Upper lobe of left lung (tissue), 6 donors: ENCODE data around the gene CATSPER3. TPM values are rescaled to one million over a fixed set of nuclear protein-coding genes. Genes with fewer than 3 reads are reported as not detected.
"Not testable (repeated sequence)": the region's sequence is repeated elsewhere in the genome, so short reads cannot be mapped to it uniquely, and the experiment has no call there.

Experiments
- ATAC-seq, 2 donors: fragments of 200-7000 bp; cut with Tn5 transposase; one replicate each; pipeline ENCODE4 v1.9.1; 2022; ENCODE audit warnings: mild to moderate bottlenecking in 2 of 2, moderate library complexity in 2 of 2; ENCODE audit not compliant: low FRiP score in 2 of 2
- DNase-seq, 2 donors: peaks; one replicate each; pipeline ENCODE4 v3.0.0-alpha.2; 2019 to 2020
- H3K27ac ChIP-seq, 4 donors: fragments of 200-600 bp; sonication (generic); one replicate each; pipeline ENCODE4 v1.5.1; 2016 to 2019
- H3K27me3 ChIP-seq, 4 donors: fragments of 200-600 bp; sonication (generic); one replicate each; pipeline ENCODE4 v1.5.1; 2017 to 2019
- H3K36me3 ChIP-seq, 4 donors: fragments of 200-600 bp; sonication (generic); one replicate each; pipeline ENCODE4 v1.5.1; 2016 to 2019
- H3K4me1 ChIP-seq, 4 donors: fragments of 200-600 bp; sonication (generic); one replicate each; pipeline ENCODE4 v1.5.1; 2018 to 2019
- H3K4me3 ChIP-seq, 4 donors: fragments of 200-600 bp; sonication (generic); one replicate each; pipeline ENCODE4 v1.5.1; 2017 to 2019; ENCODE audit warnings: mild to moderate bottlenecking in 2 of 4, moderate library complexity in 1 of 4
- H3K9me3 ChIP-seq, 4 donors: fragments of 200-600 bp; sonication (generic); one replicate each; pipeline ENCODE4 v1.5.1; 2018 to 2019
- EP300 ChIP-seq, 4 donors: sonication (generic); formaldehyde crosslinking; IDR thresholded peaks; one replicate each; pipeline ENCODE4 v1.5.1; 2017; ENCODE audit warnings: antibody characterized with exemption in 4 of 4, control low read depth in 2 of 4
- POLR2A ChIP-seq, 4 donors: fragments of 450-650 bp; IDR thresholded peaks; one replicate each; pipeline ENCODE4 v1.5.1; 2016 to 2017; ENCODE audit warnings: antibody characterized with exemption in 4 of 4, mild to moderate bottlenecking in 2 of 4
- POLR2AphosphoS5 ChIP-seq, 2 donors: sonication (generic); formaldehyde crosslinking; IDR thresholded peaks; one replicate each; pipeline ENCODE4 v1.5.1; 2017; ENCODE audit warnings: antibody characterized with exemption in 2 of 2
- WGBS, 2 donors: methylation state at CpG; one replicate each; pipeline ENCODE4 v1.1.5; 2017 to 2018; 5-methylcytosine and 5-hydroxymethylcytosine counted together
- total RNA-seq, 6 donors: library from RNA; depleted of rRNA in 4 of 6; stranded (reverse); fragments of >200 nt in 4 of 6; gene quantifications; one replicate each; pipeline versions ENCODE4 v1.1.0 to v1.2.1, GENCODE V29; 2016 to 2021
- TF ChIP-seq, protein P1 (sequence below), 6 experiments: fragments of 450-650 bp in 4 of 6; fragments of 200-600 bp in 2 of 6; sonication (generic) in 2 of 6; IDR thresholded peaks; one replicate each; pipeline ENCODE4 v1.5.1; 2016 to 2019; ENCODE audit warnings: antibody characterized with exemption in 6 of 6
- donor health status: DM: no; HTN: no; CAD: no; lungs with moderate emphysema.
- donor health status: DM: no; HTN: yes; CAD: no; lungs with severe emphysema.

The CATSPER3 gene
- total RNA-seq, 6 donors from 2014 or later, result 0.67 to 1.7 TPM; not detected in 4

DNA sequence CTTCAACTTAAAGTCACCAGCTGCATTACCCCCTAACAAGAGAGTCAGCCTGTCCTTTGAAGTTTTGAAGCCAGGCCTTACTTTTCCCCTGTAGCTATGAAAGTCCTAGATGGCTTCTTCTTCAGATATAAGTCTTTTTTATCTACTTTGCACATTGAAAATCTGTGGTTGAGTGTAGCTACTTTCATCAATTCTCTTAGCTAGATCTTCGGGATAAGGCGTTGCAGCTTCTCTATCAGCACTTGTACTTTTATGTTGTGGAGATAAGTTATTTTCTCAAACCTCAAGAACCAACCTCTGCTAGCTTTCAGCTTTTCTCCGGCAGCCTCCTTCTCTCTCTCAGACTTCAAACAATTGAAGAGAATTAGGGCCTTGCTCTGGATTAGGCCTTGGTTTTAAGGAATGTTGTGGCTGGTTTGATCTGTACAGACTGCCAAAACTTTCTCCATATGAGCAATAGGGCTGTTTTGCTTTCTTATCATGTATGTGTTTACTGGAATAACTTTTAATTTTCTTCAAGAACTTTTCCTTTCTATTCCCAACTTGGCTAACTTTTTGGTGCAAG, 21.6 kb downstream of the CATSPER3 start:
- WGBS, 2 donors, result 87 to 89% methylated on average over 3 of the region's 3 CpGs
- Histone ChIP-seq H3K9me3 (no peaks in the 10 kb centered on the region), H3K36me3 (no peaks in the 10 kb centered on the region), H3K27ac (no peak overlapping the region), H3K27me3 (no peaks in the 10 kb centered on the region), H3K4me3 (no peak overlapping the region), H3K4me1 (no peaks in the 10 kb centered on the region)
- no peak for TF ChIP-seq EP300 (IDR thresholded peaks at IDR 0.05)
- TF ChIP-seq, protein P1, sequence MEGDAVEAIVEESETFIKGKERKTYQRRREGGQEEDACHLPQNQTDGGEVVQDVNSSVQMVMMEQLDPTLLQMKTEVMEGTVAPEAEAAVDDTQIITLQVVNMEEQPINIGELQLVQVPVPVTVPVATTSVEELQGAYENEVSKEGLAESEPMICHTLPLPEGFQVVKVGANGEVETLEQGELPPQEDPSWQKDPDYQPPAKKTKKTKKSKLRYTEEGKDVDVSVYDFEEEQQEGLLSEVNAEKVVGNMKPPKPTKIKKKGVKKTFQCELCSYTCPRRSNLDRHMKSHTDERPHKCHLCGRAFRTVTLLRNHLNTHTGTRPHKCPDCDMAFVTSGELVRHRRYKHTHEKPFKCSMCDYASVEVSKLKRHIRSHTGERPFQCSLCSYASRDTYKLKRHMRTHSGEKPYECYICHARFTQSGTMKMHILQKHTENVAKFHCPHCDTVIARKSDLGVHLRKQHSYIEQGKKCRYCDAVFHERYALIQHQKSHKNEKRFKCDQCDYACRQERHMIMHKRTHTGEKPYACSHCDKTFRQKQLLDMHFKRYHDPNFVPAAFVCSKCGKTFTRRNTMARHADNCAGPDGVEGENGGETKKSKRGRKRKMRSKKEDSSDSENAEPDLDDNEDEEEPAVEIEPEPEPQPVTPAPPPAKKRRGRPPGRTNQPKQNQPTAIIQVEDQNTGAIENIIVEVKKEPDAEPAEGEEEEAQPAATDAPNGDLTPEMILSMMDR (IDR thresholded peaks at IDR 0.05), result no peak
- TF ChIP-seq POLR2AphosphoS5 (IDR thresholded peaks at IDR 0.05), result no peak
- TF ChIP-seq POLR2A (IDR thresholded peaks at IDR 0.05), result no peak
- DNase-seq, result no peak
- ATAC-seq, result no peak

DNA sequence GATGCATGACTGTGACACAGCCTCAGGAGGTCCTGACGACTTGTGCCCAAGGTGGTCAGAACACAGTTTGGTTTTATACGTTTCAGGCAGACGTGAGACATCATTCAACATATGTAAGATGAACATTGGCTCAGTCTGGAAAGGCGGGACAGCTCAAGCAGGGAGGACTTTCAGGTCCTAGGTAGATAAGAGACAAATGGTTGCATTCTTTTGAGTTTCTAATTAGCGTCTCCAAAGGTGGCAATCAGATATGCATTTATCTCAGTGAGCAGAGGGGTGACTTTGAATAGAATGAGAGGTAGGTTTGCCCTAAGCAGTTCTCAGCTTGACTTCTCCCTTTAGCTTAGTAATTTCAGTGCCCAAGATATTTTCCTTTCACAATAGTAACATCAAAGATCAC, 22.5 kb downstream of the CATSPER3 start:
- H3K27ac ChIP-seq, ATAC-seq, H3K27me3 ChIP-seq, H3K4me3 ChIP-seq, H3K9me3 ChIP-seq, H3K4me1 ChIP-seq, H3K36me3 ChIP-seq, DNase-seq: not testable (repeated sequence)
- 67 to 68% methylated on average over 5 of the region's 5 CpGs for WGBS, 2 donors

DNA sequence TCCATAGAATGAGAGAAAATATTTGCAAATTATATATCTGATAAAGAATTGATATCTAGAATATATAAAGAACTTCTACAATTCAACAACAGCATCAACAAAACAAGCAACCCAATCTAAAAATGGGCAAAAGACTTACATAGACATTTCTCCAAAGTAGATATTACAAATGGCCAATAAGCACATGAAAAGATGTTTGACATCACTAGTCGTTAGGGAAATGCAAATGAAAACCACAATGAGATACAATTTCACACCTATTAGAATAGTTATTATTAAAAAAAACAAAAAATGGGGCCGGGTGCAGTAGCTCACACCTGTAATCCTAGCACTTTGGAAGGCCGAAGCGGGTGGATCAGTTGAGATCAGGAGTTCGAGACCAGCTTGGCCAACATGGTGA, 24.4 kb downstream of the CATSPER3 start:
- Histone ChIP-seq H3K27me3 (no peaks in the 10 kb centered on the region), H3K4me3 (no peak overlapping the region), H3K36me3 (no peaks in the 10 kb centered on the region), H3K9me3 (no peaks in the 10 kb centered on the region), H3K4me1 (no peaks in the 10 kb centered on the region), H3K27ac (no peak overlapping the region)
- ATAC-seq, result no peak
- WGBS, 2 donors, result 87 to 97% methylated on average over 5 of the region's 5 CpGs
- DNase-seq, result no peak
- TF ChIP-seq POLR2AphosphoS5 (IDR thresholded peaks at IDR 0.05) (no peak), POLR2A (IDR thresholded peaks at IDR 0.05) (no peak), EP300 (IDR thresholded peaks at IDR 0.05) (no peak)
- TF ChIP-seq, protein P1 (IDR thresholded peaks at IDR 0.05), result no peak

GRCh38 chr5:134993161-134993560, 25.5 kb downstream of the CATSPER3 start:
- no peak overlapping the region for H3K27ac ChIP-seq
- no peaks in the 10 kb centered on the region for H3K9me3 ChIP-seq
- no peaks in the 10 kb centered on the region for H3K36me3 ChIP-seq
- H3K4me1 ChIP-seq, result no peaks in the 10 kb centered on the region
- no peak for ATAC-seq
- H3K27me3 ChIP-seq, result no peaks in the 10 kb centered on the region
- no peak overlapping the region for H3K4me3 ChIP-seq
- WGBS, 2 donors, result 94 to 98% methylated on average over 2 of the region's 2 CpGs
- TF ChIP-seq POLR2AphosphoS5 (IDR thresholded peaks at IDR 0.05) (no peak), EP300 (IDR thresholded peaks at IDR 0.05) (no peak), POLR2A (IDR thresholded peaks at IDR 0.05) (no peak)
- TF ChIP-seq, protein P1 (IDR thresholded peaks at IDR 0.05), result no peak
- no peak for DNase-seq

GRCh38 chr5:134994560-134995156, 27.0 kb downstream of the CATSPER3 start:
- WGBS, 2 donors, result 35 to 46% methylated on average over 2 of the region's 2 CpGs
- no peaks in the 10 kb centered on the region for H3K36me3 ChIP-seq
- H3K27ac ChIP-seq, result no peak overlapping the region
- ATAC-seq (no peak), DNase-seq (no peak)
- no peaks in the 10 kb centered on the region for H3K27me3 ChIP-seq
- H3K4me3 ChIP-seq, result no peak overlapping the region
- no peaks in the 10 kb centered on the region for H3K4me1 ChIP-seq
- H3K9me3 ChIP-seq, result no peaks in the 10 kb centered on the region
- no peak for TF ChIP-seq POLR2AphosphoS5 (IDR thresholded peaks at IDR 0.05)
- TF ChIP-seq EP300 (IDR thresholded peaks at IDR 0.05), result no peak
- no peak for TF ChIP-seq POLR2A (IDR thresholded peaks at IDR 0.05)
- TF ChIP-seq, protein P1 (IDR thresholded peaks at IDR 0.05), result no peak
